ENCODE measurements around the gene RAD21L1.
A peak's percentile ranks its signal among the peaks of the same experiment; 100 is the strongest.

RAD21L1 gene

DNA sequence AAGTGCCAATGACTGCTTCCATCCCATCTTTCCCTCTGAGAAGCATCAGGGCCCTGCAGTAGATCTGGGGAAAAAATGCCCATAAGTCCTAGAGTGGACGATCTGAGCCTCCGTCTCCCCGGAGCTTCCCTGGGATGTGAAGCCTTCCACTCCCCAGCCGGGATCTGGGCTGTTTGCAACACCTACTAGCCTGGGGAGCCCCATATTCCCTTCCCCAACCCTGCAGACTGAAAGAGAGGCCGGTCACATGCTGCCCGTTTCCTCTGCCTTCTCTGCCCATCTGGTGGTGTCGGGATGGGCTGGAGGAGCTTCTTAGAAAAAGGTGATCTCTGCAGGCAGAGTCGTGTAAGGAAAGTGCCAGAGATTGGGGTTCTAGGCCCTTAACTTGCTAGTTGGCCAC, 41.3 kb downstream of the RAD21L1 start:
- TF ChIP-seq, protein P1, sequence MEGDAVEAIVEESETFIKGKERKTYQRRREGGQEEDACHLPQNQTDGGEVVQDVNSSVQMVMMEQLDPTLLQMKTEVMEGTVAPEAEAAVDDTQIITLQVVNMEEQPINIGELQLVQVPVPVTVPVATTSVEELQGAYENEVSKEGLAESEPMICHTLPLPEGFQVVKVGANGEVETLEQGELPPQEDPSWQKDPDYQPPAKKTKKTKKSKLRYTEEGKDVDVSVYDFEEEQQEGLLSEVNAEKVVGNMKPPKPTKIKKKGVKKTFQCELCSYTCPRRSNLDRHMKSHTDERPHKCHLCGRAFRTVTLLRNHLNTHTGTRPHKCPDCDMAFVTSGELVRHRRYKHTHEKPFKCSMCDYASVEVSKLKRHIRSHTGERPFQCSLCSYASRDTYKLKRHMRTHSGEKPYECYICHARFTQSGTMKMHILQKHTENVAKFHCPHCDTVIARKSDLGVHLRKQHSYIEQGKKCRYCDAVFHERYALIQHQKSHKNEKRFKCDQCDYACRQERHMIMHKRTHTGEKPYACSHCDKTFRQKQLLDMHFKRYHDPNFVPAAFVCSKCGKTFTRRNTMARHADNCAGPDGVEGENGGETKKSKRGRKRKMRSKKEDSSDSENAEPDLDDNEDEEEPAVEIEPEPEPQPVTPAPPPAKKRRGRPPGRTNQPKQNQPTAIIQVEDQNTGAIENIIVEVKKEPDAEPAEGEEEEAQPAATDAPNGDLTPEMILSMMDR (IDR thresholded peaks at IDR 0.05; ENCODE audit: low read depth, low read length): no peak
- H3K4me3 ChIP-seq (replicated peaks in 1 of 2; ENCODE audit: low read depth in 2 of 2, low read length in 2 of 2): peak overlapping the region; percentile 64 to 76
- DNase-seq (ENCODE audit: low read depth in 2 of 2): no peak

DNA sequence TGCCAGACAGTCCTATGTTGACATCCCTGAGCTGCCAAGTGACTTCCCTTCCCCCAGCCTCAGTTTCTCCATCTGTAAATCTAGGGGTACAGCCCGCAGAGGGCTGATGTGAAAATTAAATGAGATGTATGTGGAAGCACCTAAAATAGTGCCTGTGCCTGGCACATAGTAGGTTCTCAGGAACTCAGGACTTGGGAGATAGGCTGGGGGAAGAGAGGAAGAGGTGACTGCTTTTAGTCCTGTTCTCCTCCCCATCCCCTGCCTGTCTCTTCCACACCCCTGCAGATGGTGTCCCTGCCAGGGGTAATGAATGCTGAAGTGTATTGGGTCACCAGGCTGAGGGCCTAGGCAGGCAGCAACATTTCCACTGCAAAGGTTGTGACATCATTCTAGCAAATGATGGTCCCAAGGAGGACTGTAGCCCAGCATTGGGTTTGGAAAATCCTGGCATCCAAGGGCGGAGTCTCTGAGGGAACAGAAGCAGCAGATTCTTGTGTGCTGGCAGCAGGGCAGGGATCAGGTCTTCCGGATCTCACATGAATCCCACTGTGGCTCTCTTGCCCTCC, 42.0 kb downstream of the RAD21L1 start:
- TF ChIP-seq, protein P1 (IDR thresholded peaks at IDR 0.05; ENCODE audit: low read depth, low read length): no peak
- DNase-seq (ENCODE audit: low read depth in 2 of 2): no peak
- no peak overlapping the region for H3K4me3 ChIP-seq (replicated peaks in 1 of 2; ENCODE audit: low read depth in 2 of 2, low read length in 2 of 2)

DNA sequence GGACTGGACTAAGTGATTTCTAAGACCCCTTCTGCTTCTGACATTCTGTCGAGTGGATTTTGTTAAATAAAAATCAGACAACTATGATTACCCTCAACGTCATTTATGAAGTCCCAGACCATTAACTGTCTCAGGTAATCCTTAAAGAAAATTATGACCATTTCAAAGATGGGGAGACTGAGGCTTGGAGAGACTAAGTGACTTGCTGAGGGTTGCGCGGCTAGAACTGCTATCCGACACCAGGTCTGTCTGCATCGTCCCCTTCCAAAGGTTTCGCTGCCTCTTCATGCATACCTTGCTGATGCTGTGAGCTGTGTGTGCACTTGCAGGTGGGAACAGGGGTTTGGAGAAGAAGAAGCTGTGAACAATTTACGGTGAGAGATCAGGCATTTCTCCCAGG, 43.4 kb downstream of the RAD21L1 start:
- H3K4me3 ChIP-seq (replicated peaks in 1 of 2; ENCODE audit: low read depth in 2 of 2, low read length in 2 of 2): no peak overlapping the region
- TF ChIP-seq, protein P1 (IDR thresholded peaks at IDR 0.05; ENCODE audit: low read depth, low read length): no peak
- no peak for DNase-seq (ENCODE audit: low read depth in 2 of 2)

DNA sequence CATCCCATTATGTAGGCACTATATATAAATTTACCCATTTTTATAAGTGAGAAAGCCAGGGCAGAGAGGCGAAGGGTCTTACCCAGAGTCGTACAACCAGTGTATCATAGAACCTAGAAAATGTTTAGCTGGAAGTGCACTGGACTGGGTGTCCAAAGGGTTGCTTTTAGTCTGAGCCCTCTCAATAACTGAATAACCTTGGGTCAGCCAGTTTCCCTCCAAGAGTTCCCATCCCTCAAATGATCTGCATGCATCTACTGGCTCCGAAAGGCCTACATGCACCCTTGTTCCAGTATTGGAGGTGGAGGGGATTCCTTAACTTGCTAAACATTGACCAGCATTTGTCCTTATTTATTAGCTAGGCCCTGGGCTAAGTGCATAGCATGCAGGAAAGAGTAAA, 44.0 kb downstream of the RAD21L1 start:
- no peak overlapping the region for H3K4me3 ChIP-seq (replicated peaks in 1 of 2; ENCODE audit: low read depth in 2 of 2, low read length in 2 of 2)
- TF ChIP-seq, protein P1 (IDR thresholded peaks at IDR 0.05; ENCODE audit: low read depth, low read length): no peak
- no peak for DNase-seq (ENCODE audit: low read depth in 2 of 2)

DNA sequence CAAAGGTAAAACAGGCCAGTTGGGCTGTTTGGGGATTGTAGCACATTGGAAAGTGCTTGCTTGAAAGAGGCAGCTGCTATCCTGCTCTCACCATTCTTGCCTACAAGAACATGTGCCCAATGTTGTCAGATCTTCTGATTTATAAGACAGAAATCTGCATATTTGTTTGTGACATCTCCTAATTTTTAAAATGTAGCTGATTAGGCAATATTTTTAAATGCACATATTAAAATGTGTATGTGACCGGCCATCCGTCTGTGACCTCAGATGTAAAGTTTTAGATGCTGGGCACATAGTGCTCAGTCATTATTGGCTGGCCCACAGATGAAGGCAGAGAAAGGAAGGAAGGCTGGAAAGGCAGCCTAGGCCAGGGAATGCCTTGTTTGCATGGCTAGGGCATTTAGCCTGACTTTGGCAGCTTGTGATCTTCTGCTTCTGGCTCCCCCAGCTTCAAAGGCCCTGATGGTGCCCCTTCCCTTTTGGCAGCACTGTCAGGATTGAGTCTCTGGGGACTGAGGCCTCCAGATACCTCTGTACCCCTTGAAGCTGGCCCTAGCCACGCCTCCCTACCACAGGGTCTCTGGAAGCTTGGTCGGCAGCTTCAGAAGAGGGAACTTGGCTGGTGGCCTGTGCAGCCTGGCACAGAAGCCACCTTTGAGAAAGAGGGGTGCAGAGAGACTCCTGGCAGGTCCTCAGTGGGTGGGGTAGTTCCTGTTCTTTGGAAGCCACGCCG, 46.7 kb downstream of the RAD21L1 start:
- H3K4me3 ChIP-seq (replicated peaks in 1 of 2; ENCODE audit: low read depth in 2 of 2, low read length in 2 of 2): no peak overlapping the region
- TF ChIP-seq, protein P1 (IDR thresholded peaks at IDR 0.05; ENCODE audit: low read depth, low read length): no peak
- no peak for DNase-seq (ENCODE audit: low read depth in 2 of 2)

DNA sequence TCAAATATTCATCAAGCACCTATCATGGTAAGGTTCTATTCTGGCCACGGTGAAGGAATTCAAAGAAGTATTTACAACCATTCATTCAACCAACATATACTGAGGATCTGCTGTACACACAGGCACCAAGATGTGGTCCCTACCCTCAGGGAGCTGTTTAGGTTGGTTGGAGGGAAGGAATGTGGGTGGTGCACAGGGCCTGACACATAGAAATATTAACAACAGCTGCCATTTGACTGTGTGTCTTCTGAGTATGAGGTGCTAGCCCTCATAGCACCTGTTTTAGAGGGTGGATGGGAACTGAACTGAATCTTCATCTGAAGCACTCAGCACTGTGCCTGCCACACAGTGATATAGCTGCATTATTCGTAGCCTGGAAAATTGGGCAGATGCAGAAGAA, 47.5 kb downstream of the RAD21L1 start:
- H3K4me3 ChIP-seq (replicated peaks in 1 of 2; ENCODE audit: low read depth in 2 of 2, low read length in 2 of 2): no peak overlapping the region
- DNase-seq (ENCODE audit: low read depth in 2 of 2): no peak
- TF ChIP-seq, protein P1 (IDR thresholded peaks at IDR 0.05; ENCODE audit: low read depth, low read length): no peak
